ENCODE measurements around the gene TBC1D5. TPM values are rescaled to one million over a fixed set of nuclear protein-coding genes. Genes with fewer than 3 reads are reported as not detected.

TBC1D5 gene
- total RNA-seq, 1 donor from 2014 or later, result 108 TPM

- Histone ChIP-seq H3K9ac (no peak overlapping the region), H3K4me1 (no peaks in the 10 kb centered on the region), H3K36me3 (no peaks in the 10 kb centered on the region), H3K27me3 (no peaks in the 10 kb centered on the region), H3K27ac (no peak overlapping the region), H3K4me2 (no peak overlapping the region), H4K20me1 (ENCODE audit: low read depth) (no peaks in the 10 kb centered on the region), H3K4me3 (no peak overlapping the region), H3K9me3 (ENCODE audit: low read depth) (no peaks in the 10 kb centered on the region), H3K79me2 (ENCODE audit: low read depth) (no peaks in the 10 kb centered on the region), H2AFZ (replicated peaks) (no peak overlapping the region), H3F3A (ENCODE audit: low read depth) (no peaks in the 10 kb centered on the region)
- no peaks in the 10 kb centered on the region for H3K9me3 Mint-ChIP-seq
- no peak overlapping the region for H3K4me3 Mint-ChIP-seq
- no peaks in the 10 kb centered on the region for H3K27me3 Mint-ChIP-seq (ENCODE audit: insufficient read depth, low read depth)
- H3K27ac Mint-ChIP-seq, result no peak overlapping the region
- H3K4me1 Mint-ChIP-seq, result no peaks in the 10 kb centered on the region
- H3K36me3 Mint-ChIP-seq, result no peaks in the 10 kb centered on the region
- no peak for TF ChIP-seq CTCF (IDR thresholded peaks at IDR 0.05)
- no peak for TF ChIP-seq EZH2phosphoT487 (IDR thresholded peaks at IDR 0.05)
- no peak for TF ChIP-seq EZH2 (IDR thresholded peaks at IDR 0.05)
- no peak for DNase-seq (ENCODE audit: low spot score)
These were observed 235.0 kb downstream of the TBC1D5 start for GRCh38 chr3:17507480-17507879.

GRCh38 chr3:17505856-17506255 is 236.6 kb downstream of the TBC1D5 start:
- Mint-ChIP-seq H3K27ac (no peak overlapping the region), H3K4me1 (no peaks in the 10 kb centered on the region), H3K36me3 (no peaks in the 10 kb centered on the region), H3K27me3 (ENCODE audit: insufficient read depth, low read depth) (no peaks in the 10 kb centered on the region), H3K9me3 (no peaks in the 10 kb centered on the region), H3K4me3 (no peak overlapping the region)
- H3F3A ChIP-seq (ENCODE audit: low read depth), result no peaks in the 10 kb centered on the region
- DNase-seq (ENCODE audit: low spot score), result no peak
- no peaks in the 10 kb centered on the region for H4K20me1 ChIP-seq (ENCODE audit: low read depth)
- no peak overlapping the region for H3K4me3 ChIP-seq
- no peak overlapping the region for H2AFZ ChIP-seq (replicated peaks)
- H3K27me3 ChIP-seq, result no peaks in the 10 kb centered on the region
- H3K4me1 ChIP-seq, result no peaks in the 10 kb centered on the region
- no peak overlapping the region for H3K27ac ChIP-seq
- no peaks in the 10 kb centered on the region for H3K79me2 ChIP-seq (ENCODE audit: low read depth)
- TF ChIP-seq EZH2phosphoT487 (IDR thresholded peaks at IDR 0.05), result no peak
- no peak for TF ChIP-seq EZH2 (IDR thresholded peaks at IDR 0.05)
- no peak for TF ChIP-seq CTCF (IDR thresholded peaks at IDR 0.05)
- no peak overlapping the region for H3K4me2 ChIP-seq
- no peaks in the 10 kb centered on the region for H3K36me3 ChIP-seq
- H3K9me3 ChIP-seq (ENCODE audit: low read depth), result no peaks in the 10 kb centered on the region
- H3K9ac ChIP-seq, result no peak overlapping the region

GRCh38 chr3:17501745-17502144 is 240.7 kb downstream of the TBC1D5 start:
- Mint-ChIP-seq H3K9me3 (no peaks in the 10 kb centered on the region), H3K4me1 (no peaks in the 10 kb centered on the region), H3K27ac (no peak overlapping the region), H3K27me3 (ENCODE audit: insufficient read depth, low read depth) (no peaks in the 10 kb centered on the region), H3K4me3 (no peak overlapping the region), H3K36me3 (no peaks in the 10 kb centered on the region)
- TF ChIP-seq EZH2 (IDR thresholded peaks at IDR 0.05), result no peak
- no peak for TF ChIP-seq CTCF (IDR thresholded peaks at IDR 0.05)
- TF ChIP-seq EZH2phosphoT487 (IDR thresholded peaks at IDR 0.05), result no peak
- H4K20me1 ChIP-seq (ENCODE audit: low read depth), result no peaks in the 10 kb centered on the region
- DNase-seq (ENCODE audit: low spot score), result no peak
- no peaks in the 10 kb centered on the region for H3K27me3 ChIP-seq
- no peaks in the 10 kb centered on the region for H3K79me2 ChIP-seq (ENCODE audit: low read depth)
- no peak overlapping the region for H2AFZ ChIP-seq (replicated peaks)
- no peaks in the 10 kb centered on the region for H3K9me3 ChIP-seq (ENCODE audit: low read depth)
- H3K36me3 ChIP-seq, result no peaks in the 10 kb centered on the region
- no peak overlapping the region for H3K4me2 ChIP-seq
- H3F3A ChIP-seq (ENCODE audit: low read depth), result no peaks in the 10 kb centered on the region
- no peak overlapping the region for H3K27ac ChIP-seq
- H3K4me1 ChIP-seq, result no peaks in the 10 kb centered on the region
- no peak overlapping the region for H3K4me3 ChIP-seq
- H3K9ac ChIP-seq, result no peak overlapping the region

Data from neural progenitor cell (in vitro differentiated cells).